NCI-H748 treated with DMSO at 0.1 percent for 48 hours (cell line): ENCODE results near the gene TNFRSF21.
A peak's percentile ranks its signal among the peaks of the same experiment; 100 is the strongest.
"Not testable (repeated sequence)": the region's sequence is repeated elsewhere in the genome, so short reads cannot be mapped to it uniquely, and the experiment has no call there.

ENCODE experiments used
- DNase-seq: peaks from one replicate; lab custom pipeline; 2025; lab: John Stamatoyannopoulos, UW

The TNFRSF21 gene, protein sequence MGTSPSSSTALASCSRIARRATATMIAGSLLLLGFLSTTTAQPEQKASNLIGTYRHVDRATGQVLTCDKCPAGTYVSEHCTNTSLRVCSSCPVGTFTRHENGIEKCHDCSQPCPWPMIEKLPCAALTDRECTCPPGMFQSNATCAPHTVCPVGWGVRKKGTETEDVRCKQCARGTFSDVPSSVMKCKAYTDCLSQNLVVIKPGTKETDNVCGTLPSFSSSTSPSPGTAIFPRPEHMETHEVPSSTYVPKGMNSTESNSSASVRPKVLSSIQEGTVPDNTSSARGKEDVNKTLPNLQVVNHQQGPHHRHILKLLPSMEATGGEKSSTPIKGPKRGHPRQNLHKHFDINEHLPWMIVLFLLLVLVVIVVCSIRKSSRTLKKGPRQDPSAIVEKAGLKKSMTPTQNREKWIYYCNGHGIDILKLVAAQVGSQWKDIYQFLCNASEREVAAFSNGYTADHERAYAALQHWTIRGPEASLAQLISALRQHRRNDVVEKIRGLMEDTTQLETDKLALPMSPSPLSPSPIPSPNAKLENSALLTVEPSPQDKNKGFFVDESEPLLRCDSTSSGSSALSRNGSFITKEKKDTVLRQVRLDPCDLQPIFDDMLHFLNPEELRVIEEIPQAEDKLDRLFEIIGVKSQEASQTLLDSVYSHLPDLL

GRCh38 chr6:47309291-47310130 lies at the start of gene TNFRSF21:
TSS of gene TNFRSF21 (minus strand) at chr6:47309905. CDS start at chr6:47309511, 394 bp downstream.
- DNase-seq = peak; percentile 91

DNA sequence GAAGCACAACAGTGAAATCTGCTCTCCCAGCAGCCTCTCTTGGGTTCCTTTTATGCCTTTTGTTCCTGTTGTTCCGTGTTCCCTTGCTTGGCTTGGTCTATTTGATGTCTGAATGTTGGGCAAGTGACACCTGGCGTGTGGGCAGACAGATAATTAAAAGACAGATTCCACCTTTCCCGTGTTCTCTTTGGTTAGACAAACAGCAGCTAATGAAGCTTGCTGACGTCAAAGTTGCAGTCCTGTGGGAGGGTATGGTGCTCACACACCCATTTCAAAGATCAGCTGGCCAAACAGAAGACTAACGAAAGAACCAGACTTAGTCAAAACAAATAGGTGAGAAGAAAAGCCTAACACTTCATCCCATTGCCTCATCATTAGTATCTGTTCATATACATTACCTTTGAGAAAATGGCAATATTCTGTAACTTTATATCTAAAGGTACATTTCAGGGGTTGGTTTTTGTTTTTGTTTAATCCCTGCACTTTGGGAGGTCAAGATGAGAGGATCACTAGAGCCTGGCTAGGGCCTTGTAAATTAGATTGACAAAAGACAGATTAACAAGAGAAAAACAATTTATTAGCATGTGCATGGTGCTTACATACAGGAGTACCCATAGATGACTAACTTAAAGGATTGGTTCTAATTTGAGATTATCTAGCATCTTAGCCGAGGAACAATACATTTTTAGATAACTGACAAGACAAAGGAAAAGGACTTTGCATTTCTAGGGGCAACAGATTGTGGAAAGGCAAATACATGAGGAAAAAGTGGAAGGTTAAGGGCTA lies 48.9 kb upstream of the TNFRSF21 start:
- peak; percentile 30 for DNase-seq

DNA sequence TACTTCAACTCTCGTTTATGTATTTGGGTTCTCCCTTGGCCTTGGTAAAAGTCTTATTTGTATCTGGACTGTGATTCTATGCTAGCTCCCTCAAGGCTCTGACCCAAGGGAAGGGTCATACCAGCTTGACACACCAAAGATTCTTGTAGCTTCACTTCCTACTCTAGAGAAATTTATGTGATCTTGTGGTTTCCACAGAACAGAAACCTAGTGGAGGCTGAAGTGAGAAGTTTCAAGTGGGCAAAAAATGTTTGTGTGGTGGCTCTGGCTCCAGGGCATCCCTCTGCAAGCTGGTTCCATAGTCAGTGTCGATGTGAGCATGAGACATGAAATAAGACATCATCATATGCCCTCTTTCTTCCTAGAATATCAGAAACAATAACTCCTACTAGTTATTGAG lies 48.1 kb upstream of the TNFRSF21 start:
- no peak for DNase-seq

GRCh38 chr6:47355496-47355895 lies 45.8 kb upstream of the TNFRSF21 start:
- DNase-seq = no peak

DNA sequence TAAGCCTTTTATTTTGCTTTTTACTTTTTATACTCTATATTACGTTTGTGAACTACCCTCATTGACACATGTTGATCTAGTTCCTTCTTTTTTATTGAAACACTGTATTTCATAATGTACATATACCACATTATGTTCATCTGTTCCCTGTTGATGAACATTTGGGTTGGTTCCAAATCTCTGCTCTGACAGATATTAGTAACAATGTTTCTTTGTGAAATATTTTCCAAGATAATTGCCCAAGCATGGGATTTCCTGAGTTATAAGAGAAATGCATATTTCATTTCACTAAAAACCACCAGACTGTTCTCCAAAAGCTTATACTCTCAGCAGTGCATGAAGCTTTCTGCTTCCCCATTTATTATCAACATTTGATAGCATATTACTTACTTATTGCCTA lies 44.2 kb upstream of the TNFRSF21 start:
- no peak for DNase-seq

GRCh38 chr6:47352966-47353365 lies 43.3 kb upstream of the TNFRSF21 start:
- no peak for DNase-seq

DNA sequence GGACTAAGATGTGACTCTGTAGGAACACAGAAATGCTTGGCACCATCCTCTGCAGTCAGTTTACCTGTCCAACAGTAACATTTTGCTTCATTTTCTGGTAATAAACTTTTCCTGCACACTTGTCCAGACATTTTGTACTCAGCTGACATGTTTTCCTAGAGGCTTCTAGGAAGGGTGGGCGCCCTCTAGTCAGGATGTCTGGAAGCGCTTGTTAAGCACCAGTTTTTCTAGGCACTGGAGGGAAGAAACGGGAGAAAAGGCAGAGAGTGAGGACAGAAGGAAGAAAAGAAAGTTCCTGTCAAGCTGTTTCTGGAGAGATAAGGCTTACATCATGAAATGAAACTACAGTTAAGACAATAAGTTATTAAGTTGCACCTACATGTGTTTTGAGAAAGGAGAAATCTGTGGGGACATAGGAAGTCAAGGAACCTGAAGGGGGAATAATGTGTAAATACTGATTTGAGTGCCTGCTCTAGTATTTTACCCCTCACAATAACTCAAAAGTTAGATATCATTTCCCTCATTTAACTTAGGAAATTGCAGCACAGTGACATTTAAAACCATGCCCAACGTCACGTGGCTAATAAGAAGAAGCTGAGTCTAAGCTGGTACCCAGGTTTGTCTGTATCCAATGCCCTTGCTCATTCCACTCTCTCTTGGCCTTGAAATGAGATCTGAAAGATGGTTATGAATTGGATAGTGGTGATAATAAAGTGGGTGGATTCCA lies 42.7 kb upstream of the TNFRSF21 start:
- no peak for DNase-seq

DNA sequence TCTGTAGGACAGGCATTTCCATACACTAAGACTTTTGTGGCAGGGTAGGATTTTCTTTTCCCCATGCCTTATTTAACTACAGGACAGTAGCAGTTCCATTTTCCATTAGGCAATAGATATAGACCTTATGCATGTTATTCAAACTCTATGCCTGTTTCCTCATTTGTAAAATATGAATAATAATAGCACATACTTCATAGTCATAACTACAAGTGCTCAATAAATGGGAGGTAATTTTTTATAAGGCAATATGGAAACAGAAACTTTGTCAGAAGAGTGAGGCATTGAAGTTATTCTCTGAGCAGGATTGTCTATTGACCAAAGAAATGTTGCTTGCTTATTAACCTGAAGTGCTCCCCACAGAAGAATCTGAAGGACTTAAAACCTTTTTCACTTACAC lies 41.9 kb upstream of the TNFRSF21 start:
- no peak for DNase-seq

DNA sequence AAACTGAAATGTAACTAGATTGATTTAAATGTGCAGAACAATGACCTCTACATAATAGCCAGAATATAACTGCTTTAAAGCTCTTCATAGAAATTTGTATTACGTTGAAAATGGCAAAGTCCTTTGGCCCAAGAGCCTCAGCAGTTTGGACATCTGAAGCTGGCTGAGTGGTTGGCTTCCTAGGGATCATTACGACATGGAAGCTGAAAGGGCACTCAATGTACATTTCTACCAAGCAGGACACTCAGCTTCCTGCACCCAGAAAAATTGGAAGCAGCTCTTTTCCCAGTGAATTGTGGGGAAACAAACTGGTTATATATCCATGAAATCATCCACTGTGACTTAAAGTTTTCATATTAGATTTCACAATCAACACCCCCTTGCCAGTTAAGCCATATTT lies 40.2 kb upstream of the TNFRSF21 start:
- DNase-seq = no peak

GRCh38 chr6:47348316-47348863 lies 38.7 kb upstream of the TNFRSF21 start:
- DNase-seq = no peak

DNA sequence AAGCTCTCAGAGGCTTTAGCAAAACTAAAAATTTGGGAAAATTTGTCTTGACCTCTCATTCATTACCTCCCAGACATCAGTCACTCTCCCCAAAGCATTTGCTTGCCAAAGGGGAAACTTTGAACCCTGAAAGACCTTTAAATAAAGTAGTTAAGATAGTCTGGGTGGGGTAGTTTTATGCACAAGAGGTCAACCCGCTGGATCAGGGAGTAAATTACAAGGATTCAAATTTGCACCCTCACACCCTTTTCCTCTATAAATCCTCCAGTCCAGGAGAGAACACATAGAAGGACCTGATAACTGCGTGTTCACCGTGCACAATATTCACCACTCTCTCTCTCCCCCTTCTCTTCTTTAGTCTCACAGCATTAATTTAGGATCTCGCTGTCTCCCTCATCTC lies 36.1 kb upstream of the TNFRSF21 start:
- no peak for DNase-seq

- peak; percentile 67 for DNase-seq
Measured at GRCh38 chr6:47344022-47344421, 34.3 kb upstream of the TNFRSF21 start.

DNA sequence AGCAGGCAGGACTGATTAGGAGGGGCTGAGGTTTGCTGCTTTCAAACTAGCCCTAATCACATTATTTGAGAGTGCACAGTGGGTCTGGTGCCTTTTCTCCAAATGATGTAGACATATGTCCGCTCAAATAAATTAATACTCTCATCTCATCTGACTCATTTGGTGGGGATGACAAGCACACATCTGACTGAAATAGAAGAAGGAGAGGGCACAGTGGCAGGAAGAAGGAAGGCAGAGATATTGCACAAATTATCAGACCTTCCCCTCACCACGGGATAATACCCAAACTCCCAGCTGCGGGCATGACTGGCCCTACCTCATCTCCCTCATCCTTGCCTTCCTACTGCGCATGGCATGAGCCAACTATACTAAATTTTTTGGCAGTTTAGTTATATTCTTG lies 33.9 kb upstream of the TNFRSF21 start:
- DNase-seq = no peak

DNA sequence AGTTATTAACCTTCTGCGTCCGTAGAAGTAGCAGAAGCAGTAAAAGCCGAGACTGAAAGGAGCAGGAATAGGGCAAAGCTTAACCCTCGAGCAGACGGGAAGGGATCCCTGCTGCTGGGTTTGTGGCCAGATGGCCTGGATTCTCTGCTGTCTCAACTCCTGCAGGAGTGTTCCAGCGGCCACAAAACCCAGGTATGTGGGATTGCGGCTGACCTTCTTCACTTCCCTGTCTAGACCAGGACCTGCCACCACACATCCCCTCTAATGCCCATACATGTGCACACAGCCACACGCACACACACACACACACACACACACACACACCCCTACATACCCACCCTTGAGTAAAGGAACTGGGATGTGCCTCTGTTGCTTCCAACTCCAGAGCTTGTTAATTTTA lies 33.1 kb upstream of the TNFRSF21 start:
- DNase-seq = no peak

DNA sequence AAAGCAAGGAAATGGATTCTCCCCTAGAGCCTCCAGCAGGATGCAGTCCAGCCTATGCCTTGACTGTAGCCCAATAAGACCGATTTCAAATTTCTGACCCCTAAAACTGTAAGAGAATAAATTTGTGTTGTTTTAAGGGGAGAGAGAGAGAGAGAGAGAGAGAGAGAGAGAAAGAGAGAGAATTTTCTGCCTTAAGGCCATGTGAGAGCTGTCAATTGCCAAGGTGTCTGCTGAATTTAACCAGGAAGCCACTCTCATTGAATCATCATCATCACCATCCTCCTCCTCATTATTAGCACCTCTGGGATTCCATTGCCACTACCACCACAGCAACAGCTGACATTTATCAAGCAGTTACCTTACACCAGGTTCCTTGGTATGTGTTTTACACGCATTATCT lies 27.8 kb upstream of the TNFRSF21 start:
- DNase-seq = no peak

DNA sequence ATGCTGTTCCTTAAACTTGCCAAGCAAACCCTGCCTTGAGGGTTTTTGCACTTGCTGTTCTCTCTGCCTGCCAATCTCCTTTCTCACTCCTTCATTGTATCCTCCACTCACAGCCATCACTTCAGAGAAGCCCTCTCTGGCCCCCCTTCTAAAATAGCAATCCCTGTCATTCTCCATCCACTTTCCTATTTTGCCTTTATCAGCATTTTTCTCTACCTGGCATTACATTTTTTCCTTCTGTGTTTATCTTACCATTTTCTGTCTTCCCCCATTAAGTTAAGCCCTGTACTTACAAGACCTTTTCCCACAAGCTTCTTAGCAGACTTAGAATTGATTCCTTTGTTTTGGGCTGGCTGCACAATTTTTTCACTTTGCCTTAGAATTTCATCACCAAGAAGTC lies 26.6 kb upstream of the TNFRSF21 start:
- DNase-seq = no peak

DNA sequence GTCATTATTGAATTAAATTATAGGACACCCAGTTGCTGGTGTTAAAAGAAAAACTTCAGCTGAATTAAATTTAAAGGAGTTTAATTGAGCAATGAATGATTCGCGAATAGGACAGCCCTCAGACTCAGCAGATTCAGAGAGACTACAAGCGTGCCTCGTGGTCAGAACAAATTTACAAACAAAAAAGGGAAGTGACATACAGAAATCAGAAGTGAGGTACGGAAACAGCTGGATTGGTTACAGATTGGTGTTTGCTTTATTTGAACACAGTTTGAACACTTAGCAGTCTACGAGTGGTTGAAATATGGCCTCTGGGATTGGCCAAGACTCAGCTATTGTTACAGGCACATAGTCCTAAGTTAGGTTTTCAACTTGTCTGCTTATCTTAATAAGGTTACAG lies 25.8 kb upstream of the TNFRSF21 start:
- DNase-seq = no peak

DNA sequence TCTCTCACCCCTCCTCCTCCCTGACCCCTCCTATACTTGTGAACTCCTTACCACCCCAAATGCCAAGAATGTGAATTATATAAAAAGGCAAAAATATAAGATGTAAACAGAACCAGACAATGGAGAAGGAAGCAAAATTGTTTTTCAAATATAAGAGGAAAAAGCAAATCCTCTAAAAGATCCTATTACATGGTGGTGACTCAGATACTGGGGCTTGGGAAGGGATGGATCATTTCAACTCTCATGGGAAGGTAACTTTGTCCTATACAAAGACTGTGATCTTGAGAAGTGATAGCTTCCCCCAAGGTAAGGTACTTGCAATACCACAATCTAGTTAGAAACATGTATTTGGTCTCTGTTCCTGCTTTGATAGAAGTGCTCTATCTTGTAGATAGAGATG lies 24.6 kb upstream of the TNFRSF21 start:
- DNase-seq = no peak

DNA sequence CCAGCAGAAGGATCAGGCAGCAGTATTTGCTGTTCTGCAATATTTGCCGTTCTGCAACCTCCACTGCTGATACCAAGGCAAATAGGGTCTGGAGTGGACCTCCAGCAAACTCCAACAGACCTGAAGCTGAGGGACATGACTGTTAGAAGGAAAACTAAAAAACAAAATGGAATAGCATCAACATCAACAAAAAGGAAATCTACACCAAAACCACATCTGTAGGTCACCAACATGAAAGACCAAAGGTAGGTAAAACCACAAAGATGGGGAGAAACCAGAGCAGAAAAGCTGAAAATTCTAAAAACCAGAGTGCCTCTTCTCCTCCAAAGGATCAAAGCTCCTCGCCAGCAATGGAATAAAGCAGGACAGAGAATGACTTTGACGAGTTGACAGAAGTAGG lies 18.9 kb upstream of the TNFRSF21 start:
- not testable (repeated sequence) for DNase-seq

DNA sequence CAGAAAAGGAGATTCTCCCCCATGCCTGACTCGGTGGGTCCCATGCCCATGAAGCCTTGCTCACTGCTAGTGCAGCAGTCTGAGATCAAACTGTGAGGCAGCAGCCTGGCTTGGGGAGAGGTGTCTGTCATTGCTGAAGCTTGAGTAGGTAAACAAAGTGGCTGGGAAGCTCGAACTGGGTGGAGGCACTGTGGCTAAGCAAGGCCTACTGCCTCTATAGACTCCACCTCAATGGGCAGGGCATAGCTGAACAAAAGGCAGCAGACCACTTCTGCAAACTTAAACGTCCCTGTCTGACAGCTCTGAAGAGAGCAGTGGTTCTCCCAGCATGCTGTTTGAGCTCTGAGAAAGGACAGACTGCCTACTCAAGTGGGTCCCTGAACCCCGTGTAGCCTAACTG lies 18.4 kb upstream of the TNFRSF21 start:
- not testable (repeated sequence) for DNase-seq

DNA sequence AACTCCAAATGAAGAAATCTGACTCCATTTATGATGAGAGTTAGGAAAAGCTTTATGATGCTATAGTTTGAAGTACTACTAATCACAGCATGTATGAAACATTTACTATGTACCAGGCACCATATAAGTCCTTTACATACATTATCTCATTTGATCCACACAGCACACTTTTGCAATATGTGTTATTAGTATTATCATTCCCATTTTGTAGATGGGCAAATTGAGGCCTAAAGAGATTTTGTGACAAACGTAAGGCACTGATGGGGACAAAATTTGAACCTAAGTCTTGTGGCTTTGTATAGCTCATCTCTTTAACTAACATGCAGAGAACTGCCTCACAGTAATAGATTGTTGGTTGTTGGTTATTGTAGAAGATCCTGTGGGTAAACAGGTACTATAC lies 14.2 kb upstream of the TNFRSF21 start:
- DNase-seq = no peak
